MM.1S (cell line): Measurements from ENCODE around the gene HENMT1.

ENCODE experiments used
- EZH2 ChIP-seq: fragments of 300-600 bp; sonication (generic); optimal IDR thresholded peaks from 2 replicates; pipeline ENCODE3; 2017; ENCODE audit warnings: low read depth, mild to moderate bottlenecking, antibody characterized with exemption, low read length, mixed read lengths
- EZH2phosphoT487 ChIP-seq: fragments of 300-600 bp; sonication (generic); IDR thresholded peaks from 2 replicates; pipeline ENCODE4 v1.6.1; 2018; ENCODE audit warnings: antibody characterized with exemption, low read length
- TF ChIP-seq, protein P1 (sequence below): fragments of 300-600 bp; sonication (generic); IDR thresholded peaks from 2 replicates; pipeline ENCODE4 v1.5.1; 2016; ENCODE audit warnings: antibody characterized with exemption, low read length, mixed read lengths

DNA sequence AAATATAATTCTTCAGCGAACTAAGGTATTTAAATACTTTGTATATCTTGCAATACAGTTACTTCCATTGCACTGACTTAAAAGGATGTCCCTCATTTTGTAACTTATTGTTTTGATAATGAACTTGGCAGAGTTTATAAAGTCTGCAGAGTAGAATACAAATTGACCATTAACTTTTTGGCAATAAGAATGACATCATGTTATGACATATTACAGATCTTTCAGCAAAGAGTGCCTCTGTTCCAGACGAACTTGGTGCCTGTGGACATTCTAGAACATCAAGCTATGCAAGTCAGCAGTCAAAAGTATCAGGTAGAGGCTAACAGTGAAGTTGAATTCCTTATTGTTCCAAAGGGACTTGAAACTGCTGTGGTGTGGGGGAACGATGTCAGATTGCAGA is 32.9 kb downstream of the HENMT1 start:
- TF ChIP-seq, protein P1, sequence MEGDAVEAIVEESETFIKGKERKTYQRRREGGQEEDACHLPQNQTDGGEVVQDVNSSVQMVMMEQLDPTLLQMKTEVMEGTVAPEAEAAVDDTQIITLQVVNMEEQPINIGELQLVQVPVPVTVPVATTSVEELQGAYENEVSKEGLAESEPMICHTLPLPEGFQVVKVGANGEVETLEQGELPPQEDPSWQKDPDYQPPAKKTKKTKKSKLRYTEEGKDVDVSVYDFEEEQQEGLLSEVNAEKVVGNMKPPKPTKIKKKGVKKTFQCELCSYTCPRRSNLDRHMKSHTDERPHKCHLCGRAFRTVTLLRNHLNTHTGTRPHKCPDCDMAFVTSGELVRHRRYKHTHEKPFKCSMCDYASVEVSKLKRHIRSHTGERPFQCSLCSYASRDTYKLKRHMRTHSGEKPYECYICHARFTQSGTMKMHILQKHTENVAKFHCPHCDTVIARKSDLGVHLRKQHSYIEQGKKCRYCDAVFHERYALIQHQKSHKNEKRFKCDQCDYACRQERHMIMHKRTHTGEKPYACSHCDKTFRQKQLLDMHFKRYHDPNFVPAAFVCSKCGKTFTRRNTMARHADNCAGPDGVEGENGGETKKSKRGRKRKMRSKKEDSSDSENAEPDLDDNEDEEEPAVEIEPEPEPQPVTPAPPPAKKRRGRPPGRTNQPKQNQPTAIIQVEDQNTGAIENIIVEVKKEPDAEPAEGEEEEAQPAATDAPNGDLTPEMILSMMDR = no peak
- TF ChIP-seq EZH2phosphoT487 = no peak
- TF ChIP-seq EZH2 = no peak
